ACC112 (cell line): ENCODE measurements around the gene FUBP1.
"Not testable (repeated sequence)": the region's sequence is repeated elsewhere in the genome, so short reads cannot be mapped to it uniquely, and the experiment has no call there.

Experiments used
- H2AFZ ChIP-seq: fragments of 200-600 bp; sonication (generic); one replicate; pipeline ENCODE4 v1.6.0; 2017; ENCODE audit warnings: antibody characterized with exemption, low read length; ENCODE audit not compliant: unreplicated experiment
- H3K27ac ChIP-seq: fragments of 200-600 bp; sonication (generic); 2 replicates; pipeline ENCODE4 v1.5.1; 2014; ENCODE audit warnings: low read depth, mild to moderate bottlenecking, antibody characterized with exemption, low read length, moderate library complexity
- H3K27me3 ChIP-seq: fragments of 200-600 bp; sonication (generic); 2 replicates; pipeline ENCODE4 v1.6.1; 2014; ENCODE audit warnings: mild to moderate bottlenecking, antibody characterized with exemption, low read length, moderate library complexity, mixed read lengths; ENCODE audit not compliant: insufficient read depth
- H3K36me3 ChIP-seq: fragments of 200-600 bp; sonication (generic); 2 replicates; pipeline ENCODE4 v1.6.1; 2016; ENCODE audit warnings: mild to moderate bottlenecking, antibody characterized with exemption, low read length, moderate library complexity, mixed read lengths; ENCODE audit not compliant: insufficient read depth
- H3K4me1 ChIP-seq: fragments of 200-600 bp; sonication (generic); one replicate; pipeline ENCODE4 v1.6.1; 2016; ENCODE audit warnings: low read length, mixed read lengths; ENCODE audit not compliant: insufficient read depth, unreplicated experiment, control insufficient read depth
- H3K4me3 ChIP-seq: fragments of 200-600 bp; sonication (generic); 2 replicates; pipeline ENCODE4 v1.5.1; 2014; ENCODE audit warnings: mild to moderate bottlenecking, low read depth, low read length
- H3K79me2 ChIP-seq: fragments of 200-600 bp; sonication (generic); one replicate; pipeline ENCODE4 v1.6.0; 2016; ENCODE audit warnings: low read length; ENCODE audit not compliant: control insufficient read depth, unreplicated experiment, insufficient read depth

FUBP1 gene

GRCh38 chr1:78005448-78005722 lies 26.5 kb upstream of the FUBP1 start:
- H3K27me3 ChIP-seq = no peaks in the 10 kb centered on the region
- peak overlapping the region; percentile 94 for H3K27ac ChIP-seq
- peaks cover 65% of the 10 kb centered on the region for H3K79me2 ChIP-seq
- no peak overlapping the region for H2AFZ ChIP-seq
- H3K36me3 ChIP-seq = peaks cover 6% of the 10 kb centered on the region; the same call in 1 of the 2 replicates
- peaks cover 26% of the 10 kb centered on the region for H3K4me1 ChIP-seq
- H3K4me3 ChIP-seq = peak overlapping the region; percentile 96

- Histone ChIP-seq H3K27me3 (no peaks in the 10 kb centered on the region), H3K36me3 (peaks cover 6% of the 10 kb centered on the region; the same call in 1 of the 2 replicates), H3K79me2 (peaks cover 60% of the 10 kb centered on the region), H3K4me3 (peak within 1 kb of the TSS; percentile 96), H3K27ac (peak within 1 kb of the TSS; percentile 94), H2AFZ (peak within 1 kb of the TSS; percentile 31), H3K4me1 (peaks cover 26% of the 10 kb centered on the region)
Measured at GRCh38 chr1:78004719-78005447, 26.0 kb upstream of the FUBP1 start, which contains the start of gene DNAJB4. Gene DNAJB4, plus strand, starts transcription at chr1:78004939. Its CDS starts 172 bp downstream, at chr1:78005111.

GRCh38 chr1:78003882-78004718 lies 25.2 kb upstream of the FUBP1 start:
- peak overlapping the region; percentile 94 for H3K27ac ChIP-seq
- H3K4me3 ChIP-seq = peak overlapping the region; percentile 96
- no peaks in the 10 kb centered on the region for H3K27me3 ChIP-seq
- peaks cover 18% of the 10 kb centered on the region for H3K4me1 ChIP-seq
- H3K79me2 ChIP-seq = peaks cover 52% of the 10 kb centered on the region
- H3K36me3 ChIP-seq = peaks cover 6% of the 10 kb centered on the region; the same call in 1 of the 2 replicates
- H2AFZ ChIP-seq = peak overlapping the region; percentile 31

GRCh38 chr1:78003070-78003746 lies 24.3 kb upstream of the FUBP1 start:
- Histone ChIP-seq H3K79me2 (peaks cover 47% of the 10 kb centered on the region), H3K27ac (peak overlapping the region; percentile 94), H2AFZ (no peak overlapping the region), H3K27me3 (no peaks in the 10 kb centered on the region), H3K4me1 (peaks cover 17% of the 10 kb centered on the region), H3K4me3 (peak overlapping the region; percentile 96), H3K36me3 (peaks cover 6% of the 10 kb centered on the region; the same call in 1 of the 2 replicates)

- H3K27ac ChIP-seq, H3K36me3 ChIP-seq, H3K4me3 ChIP-seq, H3K27me3 ChIP-seq, H2AFZ ChIP-seq: not testable (repeated sequence)
- Histone ChIP-seq H3K4me1 (peaks cover 17% of the 10 kb centered on the region), H3K79me2 (peaks cover 30% of the 10 kb centered on the region)
Measured at GRCh38 chr1:78000536-78000935, 21.7 kb upstream of the FUBP1 start.

GRCh38 chr1:77996734-77997133 lies 17.9 kb upstream of the FUBP1 start:
- Histone ChIP-seq H3K4me3 (no peak overlapping the region), H3K79me2 (peaks cover 24% of the 10 kb centered on the region), H3K4me1 (peaks cover 5% of the 10 kb centered on the region), H3K27ac (no peak overlapping the region), H2AFZ (no peak overlapping the region), H3K27me3 (no peaks in the 10 kb centered on the region), H3K36me3 (no peaks in the 10 kb centered on the region; the same call in 1 of the 2 replicates)

- peaks cover 45% of the 10 kb centered on the region for H3K79me2 ChIP-seq
- H3K36me3 ChIP-seq = peaks cover 5% of the 10 kb centered on the region
- H3K27ac ChIP-seq = no peak overlapping the region
- H3K27me3 ChIP-seq = no peaks in the 10 kb centered on the region
- no peaks in the 10 kb centered on the region for H3K4me1 ChIP-seq
- H3K4me3 ChIP-seq = no peak overlapping the region
- no peak overlapping the region for H2AFZ ChIP-seq
Measured at GRCh38 chr1:77994117-77994705, 15.3 kb upstream of the FUBP1 start.

- Histone ChIP-seq H3K27me3 (no peaks in the 10 kb centered on the region), H3K27ac (no peak overlapping the region), H3K36me3 (peaks cover 5% of the 10 kb centered on the region), H2AFZ (no peak overlapping the region), H3K4me3 (no peak overlapping the region), H3K4me1 (no peaks in the 10 kb centered on the region), H3K79me2 (peaks cover 55% of the 10 kb centered on the region)
Measured at GRCh38 chr1:77991638-77992037, 12.8 kb upstream of the FUBP1 start.

GRCh38 chr1:77990629-77991204 lies 11.8 kb upstream of the FUBP1 start:
- H3K79me2 ChIP-seq = peaks cover 64% of the 10 kb centered on the region
- H3K4me1 ChIP-seq = peaks cover 9% of the 10 kb centered on the region
- H3K27ac ChIP-seq = no peak overlapping the region
- H3K27me3 ChIP-seq = no peaks in the 10 kb centered on the region
- H3K36me3 ChIP-seq = peaks cover 9% of the 10 kb centered on the region
- H3K4me3 ChIP-seq = no peak overlapping the region
- H2AFZ ChIP-seq = no peak overlapping the region

- peaks cover 13% of the 10 kb centered on the region for H3K4me1 ChIP-seq
- no peak overlapping the region for H3K4me3 ChIP-seq
- H3K27me3 ChIP-seq = no peaks in the 10 kb centered on the region
- no peak overlapping the region for H3K27ac ChIP-seq
- peaks cover 72% of the 10 kb centered on the region for H3K79me2 ChIP-seq
- peaks cover 15% of the 10 kb centered on the region for H3K36me3 ChIP-seq
- no peak overlapping the region for H2AFZ ChIP-seq
Measured at GRCh38 chr1:77989744-77990143, 10.9 kb upstream of the FUBP1 start.
